Endothelial cell of umbilical vein (primary cell): ENCODE measurements around the gene KIAA1755.

Experiments used
- CTCF ChIP-seq, 2 donors: IDR thresholded peaks; 1 replicate in 1 of 2; 2 replicates in 1 of 2; pipeline ENCODE4 v1.5.1; 2011; ENCODE audit warnings: low read length in 2 of 2, mild to moderate bottlenecking in 2 of 2, moderate library complexity in 2 of 2, control low read depth in 1 of 2, inconsistent platforms in 1 of 2, low read depth in 1 of 2; ENCODE audit not compliant: insufficient read depth in 1 of 2; ENCODE audit errors: extremely low read depth in 1 of 2
- EZH2 ChIP-seq: IDR thresholded peaks from 2 replicates; pipeline ENCODE4 v1.6.1; 2012; ENCODE audit warnings: borderline replicate concordance, low read depth, mild to moderate bottlenecking, moderate library complexity, low read length, inconsistent platforms; ENCODE audit not compliant: severe bottlenecking
- MAX ChIP-seq: IDR thresholded peaks from 2 replicates; pipeline ENCODE4 v1.6.1; 2011; ENCODE audit not compliant: insufficient read depth, insufficient read length
- POLR2A ChIP-seq: IDR thresholded peaks from 2 replicates; pipeline ENCODE4 v1.6.1; 2012; ENCODE audit warnings: low read depth, mild to moderate bottlenecking, control low read depth, low read length
- POLR2AphosphoS5 ChIP-seq: IDR thresholded peaks from 2 replicates; pipeline ENCODE4 v1.6.1; 2012; ENCODE audit warnings: low read depth, mild to moderate bottlenecking, control low read depth, low read length, moderate library complexity; ENCODE audit not compliant: insufficient read depth

GRCh38 chr20:38208088-38208487 is 52.4 kb downstream of the KIAA1755 start:
- TF ChIP-seq CTCF (IDR thresholded peaks at IDR 0.05; ENCODE audit: extremely low read depth in 1 of 2, insufficient read depth in 1 of 2, low read depth in 1 of 2, low read length in 2 of 2): no peak
- TF ChIP-seq MAX: no peak
- no peak for TF ChIP-seq POLR2A
- TF ChIP-seq EZH2: no peak
- no peak for TF ChIP-seq POLR2AphosphoS5
